SK-N-SH (cell line): ENCODE measurements around the gene FOCAD. TPM values are rescaled to one million over a fixed set of nuclear protein-coding genes. Genes with fewer than 3 reads are reported as not detected.

ENCODE experiments used
- CTCF ChIA-PET: fragments of 300-600, 350-600 bp; formaldehyde crosslinking; extraction: SDS; loops from one replicate; lab custom pipeline; 2021; lab: Yijun Ruan, JAX
- POLR2A ChIA-PET: fragments of 350-600 bp; sonication (Branson Sonifier 250); formaldehyde crosslinking; extraction: SDS; loops from one replicate; lab custom pipeline; 2020; ENCODE audit warnings: antibody characterized with exemption, inconsistent platforms; lab: Yijun Ruan, JAX
- DNase-seq: peaks from one replicate; pipeline ENCODE4 v3.0.0; 2012
- H2AFZ ChIP-seq: fragments of 200-600 bp; sonication (generic); 2 replicates; pipeline ENCODE4 v1.8.1; 2016; ENCODE audit warnings: antibody characterized with exemption, mild to moderate bottlenecking, low read depth
- H3F3A ChIP-seq: fragments of 200-600 bp; sonication (generic); replicated peaks from 2 replicates; pipeline ENCODE3; 2016; ENCODE audit warnings: antibody characterized with exemption, mild to moderate bottlenecking; ENCODE audit not compliant: insufficient read depth
- H3K27ac ChIP-seq, 2 experiments: fragments of 200-500 bp in 1 of 2; fragments of 200-600 bp in 1 of 2; sonication (Bioruptor generic) in 1 of 2; sonication (generic), shearing (Covaris generic) in 1 of 2; 2 replicates each; pipeline versions ENCODE4 v1.5.1 to v1.6.1; 2014 to 2016; ENCODE audit warnings: low read depth in 2 of 2, inconsistent platforms in 1 of 2, low read length in 1 of 2, mild to moderate bottlenecking in 1 of 2, mixed read lengths in 1 of 2
- H3K27me3 ChIP-seq: fragments of 200-600 bp; sonication (generic), shearing (Covaris generic); 2 replicates; pipeline ENCODE4 v1.6.1; 2016; ENCODE audit warnings: mixed run types; ENCODE audit not compliant: insufficient read depth
- H3K36me3 ChIP-seq, 2 experiments: fragments of 200-500 bp in 1 of 2; fragments of 200-600 bp in 1 of 2; sonication (Bioruptor generic) in 1 of 2; sonication (generic) in 1 of 2; replicated peaks in 1 of 2; 2 replicates each; pipeline versions ENCODE3 to v1.5.1; 2014 to 2016; ENCODE audit warnings: low read length in 1 of 2, mild to moderate bottlenecking in 1 of 2; ENCODE audit not compliant: insufficient read depth in 2 of 2, control insufficient read depth in 1 of 2
- H3K4me1 ChIP-seq, 2 experiments: fragments of 200-500 bp in 1 of 2; fragments of 200-600 bp in 1 of 2; sonication (Bioruptor generic) in 1 of 2; sonication (generic), shearing (Covaris generic) in 1 of 2; 2 replicates each; pipeline versions ENCODE4 v1.5.1 to v1.6.1; 2014 to 2016; ENCODE audit warnings: low read depth in 1 of 2, low read length in 1 of 2, mixed run types in 1 of 2; ENCODE audit not compliant: insufficient read depth in 2 of 2, control insufficient read depth in 1 of 2
- H3K4me2 ChIP-seq: fragments of 200-600 bp; sonication (generic), shearing (Covaris generic); 2 replicates; pipeline ENCODE4 v1.6.1; 2017; ENCODE audit warnings: mixed run types
- H3K4me3 ChIP-seq, 2 experiments: fragments of 200-500 bp in 1 of 2; fragments of 200-600 bp in 1 of 2; sonication (Bioruptor generic) in 1 of 2; sonication (generic), shearing (Covaris generic) in 1 of 2; 2 replicates each; pipeline versions ENCODE4 v1.5.1 to v1.8.1; 2014 to 2016; ENCODE audit warnings: low read depth in 2 of 2, inconsistent platforms in 1 of 2, low read length in 1 of 2, mild to moderate bottlenecking in 1 of 2, mixed read lengths in 1 of 2, moderate library complexity in 1 of 2
- H3K79me2 ChIP-seq: fragments of 200-600 bp; sonication (generic); 2 replicates; pipeline ENCODE4 v1.8.1; 2017; ENCODE audit warnings: mild to moderate bottlenecking; ENCODE audit not compliant: insufficient read depth
- H3K9ac ChIP-seq: fragments of 200-600 bp; sonication (generic); 2 replicates; pipeline ENCODE4 v1.6.1; 2017; ENCODE audit warnings: mixed run types
- H3K9me2 ChIP-seq: fragments of 200-600 bp; sonication (generic); 2 replicates; pipeline ENCODE4 v1.6.1; 2017; ENCODE audit warnings: mixed run types
- H3K9me3 ChIP-seq: fragments of 200-600 bp; sonication (generic); 2 replicates; pipeline ENCODE4 v1.6.1; 2017; ENCODE audit warnings: mixed run types, mild to moderate bottlenecking, moderate library complexity
- H4K20me1 ChIP-seq: fragments of 200-600 bp; sonication (generic); 2 replicates; pipeline ENCODE4 v1.6.1; 2017; ENCODE audit warnings: mild to moderate bottlenecking, mixed run types; ENCODE audit not compliant: insufficient read depth
- CHD2 ChIP-seq: fragments of 150-350 bp; IDR thresholded peaks from 2 replicates; pipeline ENCODE4 v1.6.1; 2018; ENCODE audit warnings: low read length; ENCODE audit not compliant: partially characterized antibody
- CTCF ChIP-seq: fragments of 200-600 bp; sonication (generic); IDR thresholded peaks from 2 replicates; pipeline ENCODE4 v1.6.1; 2017; ENCODE audit warnings: antibody characterized with exemption, mild to moderate bottlenecking, moderate library complexity
- EP300 ChIP-seq, 2 experiments: IDR thresholded peaks; 2 replicates each; pipeline versions ENCODE4 v1.4.0 to v1.6.1; 2012; ENCODE audit warnings: borderline replicate concordance in 1 of 2, low read depth in 1 of 2, low read length in 1 of 2
- GABPA ChIP-seq: IDR thresholded peaks from 2 replicates; pipeline ENCODE4 v1.4.0; 2012; ENCODE audit warnings: low read depth, mild to moderate bottlenecking
- JUND ChIP-seq: IDR thresholded peaks from 2 replicates; pipeline ENCODE4 v1.4.0; 2012
- REST ChIP-seq: IDR thresholded peaks from 2 replicates; pipeline ENCODE4 v1.6.1; 2012; ENCODE audit warnings: mild to moderate bottlenecking, low read depth, low read length, moderate library complexity
- SIN3A ChIP-seq: IDR thresholded peaks from 2 replicates; pipeline ENCODE4 v1.6.1; 2012; ENCODE audit warnings: low read depth, mild to moderate bottlenecking, low read length, moderate library complexity, borderline replicate concordance
- TEAD4 ChIP-seq: IDR thresholded peaks from 2 replicates; pipeline ENCODE4 v1.4.0; 2012; ENCODE audit warnings: mild to moderate bottlenecking, borderline replicate concordance; ENCODE audit not compliant: insufficient read depth
- WGBS: methylation state at CpG from one replicate; pipeline ENCODE4 v1.1.6; 2017; ENCODE audit warnings: low lambda C conversion rate; 5-methylcytosine and 5-hydroxymethylcytosine counted together
- polyA plus RNA-seq, 3 experiments: library from polyadenylated mRNA; depleted of rRNA; stranded (reverse); fragments of >200 nt; gene quantifications; 2 replicates each; pipeline ENCODE4 v1.2.3, GENCODE V29; 2012
- small RNA-seq, 7 experiments: library from RNA; depleted of rRNA; stranded (forward); fragments of <200 nt; gene quantifications; one replicate each; pipeline ENCODE3, GENCODE V24; 2012
- TF ChIP-seq, protein P1 (sequence below): IDR thresholded peaks from 2 replicates; pipeline ENCODE4 v1.4.0; 2012; ENCODE audit warnings: low read depth, borderline replicate concordance
- TF ChIP-seq, protein P2 (sequence below): IDR thresholded peaks from 2 replicates; pipeline ENCODE4 v1.4.0; 2012; ENCODE audit warnings: low read depth

The FOCAD gene
- polyA plus RNA-seq, 1 of the 3 experiments (the other 2 are of a cell fraction): 15.8 TPM

GRCh38 chr9:21043841-21044240 is 359.8 kb downstream of the FOCAD start:
- Histone ChIP-seq H3K9me2 (no peaks in the 10 kb centered on the region), H3K27me3 (no peaks in the 10 kb centered on the region), H3F3A (no peaks in the 10 kb centered on the region), H4K20me1 (no peaks in the 10 kb centered on the region)
- no peak for TF ChIP-seq CHD2
- TF ChIP-seq CTCF: no peak
- no peak for TF ChIP-seq JUND
- TF ChIP-seq REST: no peak
- TF ChIP-seq SIN3A: no peak
- TF ChIP-seq TEAD4: no peak
- TF ChIP-seq, protein P1, sequence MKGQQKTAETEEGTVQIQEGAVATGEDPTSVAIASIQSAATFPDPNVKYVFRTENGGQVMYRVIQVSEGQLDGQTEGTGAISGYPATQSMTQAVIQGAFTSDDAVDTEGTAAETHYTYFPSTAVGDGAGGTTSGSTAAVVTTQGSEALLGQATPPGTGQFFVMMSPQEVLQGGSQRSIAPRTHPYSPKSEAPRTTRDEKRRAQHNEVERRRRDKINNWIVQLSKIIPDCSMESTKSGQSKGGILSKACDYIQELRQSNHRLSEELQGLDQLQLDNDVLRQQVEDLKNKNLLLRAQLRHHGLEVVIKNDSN: no peak
- TF ChIP-seq EP300 (IDR thresholded peaks at IDR 0.05; ENCODE audit: borderline replicate concordance in 1 of 2, low read depth in 1 of 2, low read length in 1 of 2): no peak
- TF ChIP-seq GABPA: no peak
- TF ChIP-seq, protein P2, sequence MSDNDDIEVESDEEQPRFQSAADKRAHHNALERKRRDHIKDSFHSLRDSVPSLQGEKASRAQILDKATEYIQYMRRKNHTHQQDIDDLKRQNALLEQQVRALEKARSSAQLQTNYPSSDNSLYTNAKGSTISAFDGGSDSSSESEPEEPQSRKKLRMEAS: no peak
- TF ChIP-seq, all 33 proteins: peak for 0
- ChIA-PET POLR2A (no interaction called here), CTCF (interaction anchor here (1.2 kb wide), 1 partner anchor 102 kb away, joined by 3 read pairs; no protein-coding TSS in a partner anchor)
- no peak for DNase-seq
- Histone ChIP-seq H3K79me2 (no peaks in the 10 kb centered on the region), H3K4me2 (no peak overlapping the region), H3K9me3 (no peaks in the 10 kb centered on the region), H2AFZ (no peak overlapping the region), H3K36me3 (no peaks in the 10 kb centered on the region), H3K9ac (no peak overlapping the region), H3K27ac (no peak overlapping the region), H3K4me3 (no peak overlapping the region), H3K4me1 (peaks cover 0 to 4% of the 10 kb centered on the region in 2 experiments; a peak in 2 of 4 replicates)
- 71% methylated on average over 3 of the region's 3 CpGs for WGBS

Small RNAs within 50 kb of the gene (small RNA-seq; reads per million reads assigned to genes)
- gene MIR491 (3.0 to 110 (median 24.9) reads per million in 7 experiments), gene SNORA30B (0 to 4.4 (median 0) reads per million in 7 experiments)

Other genes starting within 250 kb of the FOCAD start
- gene MLLT3, start 61.8 kb upstream of the FOCAD start, polyA plus RNA-seq (2012; rRNA removed): 3.9 and 6.2 TPM in 2 replicates